H9 (cell line): Measurements from ENCODE around the gene ADAMTS16. TPM values are rescaled to one million over a fixed set of nuclear protein-coding genes. Genes with fewer than 3 reads are reported as not detected.

Experiments used
- DNase-seq: peaks from one replicate; pipeline ENCODE4 v3.0.0-alpha.2; 2017
- H2AFZ ChIP-seq: one replicate; pipeline ENCODE4 v1.6.1; 2013; ENCODE audit warnings: mild to moderate bottlenecking, low read length, control low read depth, moderate library complexity
- H2AK5ac ChIP-seq: 2 replicates; pipeline ENCODE4 v1.6.1; 2013; ENCODE audit warnings: low read length, control low read depth, mixed read lengths; ENCODE audit not compliant: insufficient read length
- H2BK120ac ChIP-seq: one replicate; pipeline ENCODE4 v1.6.1; 2013; ENCODE audit warnings: low read depth, mild to moderate bottlenecking, low read length, control low read depth, inconsistent platforms; ENCODE audit not compliant: poor library complexity, severe bottlenecking
- H2BK12ac ChIP-seq: 2 replicates; pipeline ENCODE4 v1.6.1; 2013; ENCODE audit warnings: low read length, control low read depth, mixed read lengths, low read depth; ENCODE audit not compliant: insufficient read length
- H2BK15ac ChIP-seq: 2 replicates; pipeline ENCODE4 v1.6.1; 2013; ENCODE audit warnings: low read depth, low read length, control low read depth
- H2BK20ac ChIP-seq: one replicate; pipeline ENCODE4 v1.6.1; 2013; ENCODE audit warnings: low read depth, mild to moderate bottlenecking, low read length, control low read depth, inconsistent platforms; ENCODE audit not compliant: poor library complexity, severe bottlenecking
- H2BK5ac ChIP-seq: 2 replicates; pipeline ENCODE4 v1.6.1; 2013; ENCODE audit warnings: low read length, control low read depth, mixed read lengths; ENCODE audit not compliant: insufficient read length
- H3K14ac ChIP-seq: 2 replicates; pipeline ENCODE4 v1.6.1; 2013; ENCODE audit warnings: low read length, control low read depth; ENCODE audit not compliant: insufficient read depth
- H3K18ac ChIP-seq: 2 replicates; pipeline ENCODE4 v1.6.1; 2013; ENCODE audit warnings: low read depth, mild to moderate bottlenecking, mixed read lengths, low read length, control low read depth; ENCODE audit not compliant: insufficient read length
- H3K23ac ChIP-seq: 2 replicates; pipeline ENCODE4 v1.6.1; 2013; ENCODE audit warnings: low read length, control low read depth, mixed read lengths, low read depth; ENCODE audit not compliant: insufficient read length
- H3K23me2 ChIP-seq: 2 replicates; pipeline ENCODE4 v1.6.1; 2013; ENCODE audit warnings: low read depth, mild to moderate bottlenecking, mixed read lengths, low read length, control low read depth; ENCODE audit not compliant: insufficient read length, poor library complexity, severe bottlenecking
- H3K27ac ChIP-seq: 2 replicates; pipeline ENCODE4 v1.5.1; 2013; ENCODE audit warnings: low read length, control low read depth, mixed read lengths, low read depth; ENCODE audit not compliant: insufficient read length
- H3K27me3 ChIP-seq: 2 replicates; pipeline ENCODE4 v1.6.1; 2013; ENCODE audit warnings: low read length, control low read depth, inconsistent platforms; ENCODE audit not compliant: insufficient read depth
- H3K4ac ChIP-seq: 2 replicates; pipeline ENCODE4 v1.6.1; 2013; ENCODE audit warnings: low read depth, mild to moderate bottlenecking, control low read depth, inconsistent platforms, low read length, moderate library complexity
- H3K4me1 ChIP-seq: 2 replicates; pipeline ENCODE4 v1.6.1; 2013; ENCODE audit warnings: low read length, control low read depth, inconsistent platforms; ENCODE audit not compliant: insufficient read depth
- H3K4me2 ChIP-seq: 2 replicates; pipeline ENCODE4 v1.6.1; 2013; ENCODE audit warnings: low read length, control low read depth, mixed read lengths; ENCODE audit not compliant: insufficient read length, insufficient read depth
- H3K56ac ChIP-seq: 2 replicates; pipeline ENCODE4 v1.6.1; 2013; ENCODE audit warnings: low read depth, mild to moderate bottlenecking, mixed read lengths, low read length, control low read depth; ENCODE audit not compliant: insufficient read length
- H3K79me1 ChIP-seq: 2 replicates; pipeline ENCODE4 v1.6.1; 2013; ENCODE audit warnings: low read depth, mild to moderate bottlenecking, moderate library complexity, low read length, control low read depth, inconsistent platforms; ENCODE audit not compliant: insufficient read depth, poor library complexity, severe bottlenecking
- H3K79me2 ChIP-seq: 2 replicates; pipeline ENCODE4 v1.6.1; 2013; ENCODE audit warnings: low read length, control low read depth, inconsistent platforms; ENCODE audit not compliant: insufficient read depth
- H3K9ac ChIP-seq: 2 replicates; pipeline ENCODE4 v1.6.1; 2013; ENCODE audit warnings: low read length, control low read depth, mixed read lengths; ENCODE audit not compliant: insufficient read length; ENCODE audit errors: extremely low read depth
- H3K9me3 ChIP-seq: one replicate; pipeline ENCODE4 v1.6.1; 2013; ENCODE audit warnings: low read depth, low read length, inconsistent platforms; ENCODE audit not compliant: control insufficient read depth
- H3T11ph ChIP-seq: one replicate; pipeline ENCODE4 v1.6.1; 2013; ENCODE audit warnings: mild to moderate bottlenecking, low read length, control low read depth, inconsistent platforms
- H4K20me1 ChIP-seq: one replicate; pipeline ENCODE4 v1.6.1; 2013; ENCODE audit not compliant: control insufficient read depth, insufficient read length, insufficient read depth
- H4K5ac ChIP-seq: 2 replicates; pipeline ENCODE4 v1.6.1; 2013; ENCODE audit warnings: low read depth, mild to moderate bottlenecking, mixed read lengths, low read length, control low read depth; ENCODE audit not compliant: insufficient read length
- H4K8ac ChIP-seq: replicated peaks from 2 replicates; pipeline ENCODE4 v1.6.1; 2013; ENCODE audit warnings: low read length, control low read depth, mixed read lengths, low read depth; ENCODE audit not compliant: insufficient read length
- H4K91ac ChIP-seq: 2 replicates; pipeline ENCODE4 v1.6.1; 2013; ENCODE audit warnings: low read depth, mild to moderate bottlenecking, moderate library complexity, mixed read lengths, low read length, control low read depth; ENCODE audit not compliant: insufficient read length
- H3K27ac Mint-ChIP-seq, 3 experiments: 2 replicates in 2 of 3; 3 replicates in 1 of 3; pipeline ENCODE4 v1.8.0; 2020 to 2021; ENCODE audit warnings: mixed read lengths in 3 of 3, mild to moderate bottlenecking in 1 of 3, moderate library complexity in 1 of 3
- H3K27me3 Mint-ChIP-seq: 2 replicates; pipeline ENCODE4 v1.8.0; 2021; ENCODE audit warnings: low read depth, mild to moderate bottlenecking, moderate library complexity, mixed read lengths
- H3K36me3 Mint-ChIP-seq, 3 experiments: 2 replicates in 2 of 3; 3 replicates in 1 of 3; pipeline ENCODE4 v1.8.0; 2020 to 2021; ENCODE audit warnings: low read depth in 3 of 3, mixed read lengths in 3 of 3; ENCODE audit not compliant: insufficient read depth in 1 of 3
- H3K4me1 Mint-ChIP-seq, 2 experiments: 2 replicates each; pipeline ENCODE4 v1.8.0; 2020; ENCODE audit warnings: mixed read lengths in 2 of 2
- H3K4me3 Mint-ChIP-seq, 2 experiments: 2 replicates in 1 of 2; 3 replicates in 1 of 2; pipeline ENCODE4 v1.8.0; 2020 to 2021; ENCODE audit warnings: mild to moderate bottlenecking in 2 of 2, mixed read lengths in 2 of 2, moderate library complexity in 1 of 2
- H3K9me3 Mint-ChIP-seq, 2 experiments: 2 replicates in 1 of 2; 3 replicates in 1 of 2; pipeline ENCODE4 v1.8.0; 2020; ENCODE audit warnings: mild to moderate bottlenecking in 2 of 2, mixed read lengths in 2 of 2, moderate library complexity in 1 of 2
- WGBS: extraction: QIAGEN DNeasy Blood & Tissue Kit; methylation state at CpG from one replicate; pipeline ENCODE4 v1.1.7; 2013; ENCODE audit warnings: missing lambda C conversion rate, low lambda C conversion rate, mixed read lengths; ENCODE audit not compliant: insufficient read length; ENCODE audit errors: extremely low coverage; 5-methylcytosine and 5-hydroxymethylcytosine counted together
- total RNA-seq: library from RNA; stranded (reverse); gene quantifications from 2 replicates; pipeline ENCODE4 v1.2.1, GENCODE V29; 2021
- TF ChIP-seq, protein P1 (sequence below): fragments of 200-600 bp; sonication (generic); conservative IDR thresholded peaks from 3 replicates; pipeline ENCODE4 v1.8.0; 2021; ENCODE audit warnings: antibody characterized with exemption, mild to moderate bottlenecking

The ADAMTS16 gene
- total RNA-seq, 1 experiment from 2014 or later = 4.5 TPM

DNA sequence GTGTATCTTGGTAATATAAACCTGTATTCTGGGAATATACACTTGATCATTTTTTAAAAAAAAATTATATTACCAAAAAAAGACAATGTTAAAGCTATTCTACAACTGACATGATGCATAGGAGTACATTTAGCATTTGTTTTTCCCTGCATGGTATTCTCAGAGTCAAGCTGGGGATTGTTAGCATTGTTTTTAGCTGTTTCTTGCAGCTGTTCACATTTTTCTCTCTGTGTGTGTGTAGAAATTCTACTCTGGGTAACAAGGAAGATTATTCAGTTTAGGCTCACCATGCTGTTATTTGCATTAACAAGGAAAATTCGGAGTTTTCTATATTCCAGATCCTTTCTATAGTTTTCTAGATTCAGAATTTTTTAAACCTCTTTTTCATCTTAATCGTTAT is 62.2 kb downstream of the ADAMTS16 start:
- Histone ChIP-seq H4K20me1 (no peaks in the 10 kb centered on the region), H2AK5ac (no peak overlapping the region), H3K9me3 (no peaks in the 10 kb centered on the region), H3K23ac (no peak overlapping the region), H3K27ac (no peak overlapping the region), H3K18ac (no peak overlapping the region), H3K9ac (no peak overlapping the region), H2BK12ac (no peak overlapping the region), H3K14ac (no peak overlapping the region), H3K79me2 (no peaks in the 10 kb centered on the region), H2BK15ac (no peak overlapping the region), H4K91ac (no peak overlapping the region), H2AFZ (no peak overlapping the region), H3K56ac (no peak overlapping the region), H3K79me1 (no peaks in the 10 kb centered on the region), H4K5ac (no peak overlapping the region), H2BK120ac (no peak overlapping the region), H3K23me2 (no peaks in the 10 kb centered on the region), H4K8ac (no peak overlapping the region), H3T11ph (no peak overlapping the region), H3K4me2 (no peak overlapping the region), H3K4ac (no peak overlapping the region), H2BK5ac (no peak overlapping the region), H3K27me3 (no peaks in the 10 kb centered on the region), H2BK20ac (no peak overlapping the region), H3K4me1 (peaks cover 7% of the 10 kb centered on the region)
- no peak for DNase-seq
- WGBS = no CpG with 5 or more reads among the region's 2 CpGs
- peaks cover 0 to 8% (median 8%) of the 10 kb centered on the region in 3 experiments; a peak in 5 of 7 replicates for H3K36me3 Mint-ChIP-seq
- TF ChIP-seq, protein P1, sequence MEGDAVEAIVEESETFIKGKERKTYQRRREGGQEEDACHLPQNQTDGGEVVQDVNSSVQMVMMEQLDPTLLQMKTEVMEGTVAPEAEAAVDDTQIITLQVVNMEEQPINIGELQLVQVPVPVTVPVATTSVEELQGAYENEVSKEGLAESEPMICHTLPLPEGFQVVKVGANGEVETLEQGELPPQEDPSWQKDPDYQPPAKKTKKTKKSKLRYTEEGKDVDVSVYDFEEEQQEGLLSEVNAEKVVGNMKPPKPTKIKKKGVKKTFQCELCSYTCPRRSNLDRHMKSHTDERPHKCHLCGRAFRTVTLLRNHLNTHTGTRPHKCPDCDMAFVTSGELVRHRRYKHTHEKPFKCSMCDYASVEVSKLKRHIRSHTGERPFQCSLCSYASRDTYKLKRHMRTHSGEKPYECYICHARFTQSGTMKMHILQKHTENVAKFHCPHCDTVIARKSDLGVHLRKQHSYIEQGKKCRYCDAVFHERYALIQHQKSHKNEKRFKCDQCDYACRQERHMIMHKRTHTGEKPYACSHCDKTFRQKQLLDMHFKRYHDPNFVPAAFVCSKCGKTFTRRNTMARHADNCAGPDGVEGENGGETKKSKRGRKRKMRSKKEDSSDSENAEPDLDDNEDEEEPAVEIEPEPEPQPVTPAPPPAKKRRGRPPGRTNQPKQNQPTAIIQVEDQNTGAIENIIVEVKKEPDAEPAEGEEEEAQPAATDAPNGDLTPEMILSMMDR = no peak
- no peak overlapping the region for H3K27ac Mint-ChIP-seq
- H3K27me3 Mint-ChIP-seq = peaks cover 11% of the 10 kb centered on the region
- no peak overlapping the region for H3K4me3 Mint-ChIP-seq
- peaks cover 0 to 3% of the 10 kb centered on the region in 2 experiments; a peak in 2 of 5 replicates for H3K9me3 Mint-ChIP-seq
- H3K4me1 Mint-ChIP-seq = peaks cover 23% of the 10 kb centered on the region in 2 experiments
